Thoracic aorta endothelial cell (primary cell): Measurements from ENCODE around the gene WAS. TPM values are rescaled to one million over a fixed set of nuclear protein-coding genes. Genes with fewer than 3 reads are reported as not detected.

ENCODE experiments used
- small RNA-seq: library from RNA; depleted of rRNA; stranded (forward); fragments of <200 nt; gene quantifications from one replicate; pipeline ENCODE3, GENCODE V24; 2012
- total RNA-seq: library from RNA; depleted of rRNA; stranded (reverse); fragments of >200 nt; gene quantifications from 2 replicates; pipeline ENCODE4 v1.2.3, GENCODE V29; 2012

Gene WAS
- 0.07 TPM in 1 of 2 replicates, not detected in the other for total RNA-seq

DNA sequence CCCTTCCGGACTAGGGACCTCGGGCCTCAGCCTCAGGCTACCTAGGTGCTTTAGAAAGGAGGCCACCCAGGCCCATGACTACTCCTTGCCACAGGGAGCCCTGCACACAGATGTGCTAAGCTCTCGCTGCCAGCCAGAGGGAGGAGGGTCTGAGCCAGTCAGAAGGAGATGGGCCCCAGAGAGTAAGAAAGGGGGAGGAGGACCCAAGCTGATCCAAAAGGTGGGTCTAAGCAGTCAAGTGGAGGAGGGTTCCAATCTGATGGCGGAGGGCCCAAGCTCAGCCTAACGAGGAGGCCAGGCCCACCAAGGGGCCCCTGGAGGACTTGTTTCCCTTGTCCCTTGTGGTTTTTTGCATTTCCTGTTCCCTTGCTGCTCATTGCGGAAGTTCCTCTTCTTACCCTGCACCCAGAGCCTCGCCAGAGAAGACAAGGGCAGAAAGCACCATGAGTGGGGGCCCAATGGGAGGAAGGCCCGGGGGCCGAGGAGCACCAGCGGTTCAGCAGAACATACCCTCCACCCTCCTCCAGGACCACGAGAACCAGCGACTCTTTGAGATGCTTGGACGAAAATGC lies at the start of gene WAS:
Gene WAS, plus strand, starts transcription at position 389 of the 572 bp plus-strand sequence. Its CDS starts 55 bp downstream, at position 444.

DNA sequence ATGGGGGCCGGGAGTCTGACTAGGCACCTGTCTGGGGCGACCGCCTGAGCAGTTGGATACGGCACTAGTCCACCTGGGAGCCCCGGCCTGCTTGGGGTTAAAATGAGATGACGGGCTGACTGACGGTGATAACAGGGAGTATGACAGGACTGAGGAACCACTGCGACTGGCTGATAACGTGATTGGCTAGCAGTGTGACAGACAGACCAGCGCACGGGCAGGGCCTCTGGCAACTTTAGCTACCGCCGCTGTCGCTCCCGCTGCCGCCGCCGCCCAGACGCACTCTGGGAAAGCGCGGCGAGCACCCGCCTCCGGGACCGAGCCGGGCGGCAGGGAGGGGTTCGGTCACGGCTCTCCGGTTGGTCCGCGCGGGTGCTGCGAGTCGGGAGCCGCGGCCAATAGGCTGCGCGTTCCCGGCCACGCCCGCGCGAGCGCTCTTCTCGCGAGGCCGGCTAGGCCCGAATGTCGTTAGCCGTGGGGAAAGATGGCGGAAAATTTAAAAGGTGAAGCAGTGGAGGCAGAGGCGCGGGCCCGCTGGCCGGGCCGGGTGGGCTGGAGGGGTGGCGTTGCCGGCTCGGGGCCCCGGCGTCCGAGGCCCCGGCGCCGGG lies 12.8 kb downstream of the WAS start, which contains the start of gene SUV39H1:
Gene SUV39H1, plus strand, starts transcription at position 434 of the 608 bp plus-strand sequence. Its CDS starts 51 bp downstream, at position 485.

Small RNAs within 50 kb of the gene (small RNA-seq; reads per million reads assigned to genes)
- gene RNU6-1056P, result not detected

Other genes starting within 250 kb of the WAS start
- 31.8 and 76.5 TPM in 2 replicates for gene SLC38A5, start 213.5 kb upstream of the WAS start, total RNA-seq
- 56.7 and 67.2 TPM in 2 replicates for gene FTSJ1, start 207.6 kb upstream of the WAS start, total RNA-seq
- gene PORCN, start 174.8 kb upstream of the WAS start, total RNA-seq, result 6.1 and 8.5 TPM in 2 replicates
- 89.1 and 143 TPM in 2 replicates for gene EBP, start 162.0 kb upstream of the WAS start, total RNA-seq
- 7.2 and 7.8 TPM in 2 replicates for gene TBC1D25, start 144.1 kb upstream of the WAS start, total RNA-seq
- gene RBM3, start 109.3 kb upstream of the WAS start, total RNA-seq, result 339 and 433 TPM in 2 replicates
- gene WDR13, start 86.3 kb upstream of the WAS start, total RNA-seq, result 65.3 and 85.5 TPM in 2 replicates
- gene SUV39H1, start 12.9 kb downstream of the WAS start, total RNA-seq, result 11.0 and 15.8 TPM in 2 replicates
- gene GLOD5, start 77.9 kb downstream of the WAS start, total RNA-seq, result not detected in 2 replicates
- gene GATA1, start 102.8 kb downstream of the WAS start, total RNA-seq, result not detected in 2 replicates
- 20.6 and 28.7 TPM in 2 replicates for gene HDAC6, start 118.3 kb downstream of the WAS start, total RNA-seq
- gene ERAS, start 142.7 kb downstream of the WAS start, total RNA-seq, result not detected in 2 replicates
- gene PCSK1N, start 151.8 kb downstream of the WAS start, total RNA-seq, result not detected in 2 replicates
- gene TIMM17B, start 214.0 kb downstream of the WAS start, total RNA-seq, result 16.8 and 19.9 TPM in 2 replicates
- 46.6 and 49.9 TPM in 2 replicates for gene PQBP1, start 214.1 kb downstream of the WAS start, total RNA-seq
- 13.0 and 14.1 TPM in 2 replicates for gene SLC35A2, start 227.8 kb downstream of the WAS start, total RNA-seq
- gene PIM2, start 235.2 kb downstream of the WAS start, total RNA-seq, result 5.6 and 7.4 TPM in 2 replicates